HCT116 (cell line): Measurements from ENCODE around the gene KIAA1671. TPM values are rescaled to one million over a fixed set of nuclear protein-coding genes. Genes with fewer than 3 reads are reported as not detected.

Experiments
- ATAC-seq: fragments of 200-7000 bp; cut with Tn5 transposase; 2 replicates; pipeline ENCODE4 v1.9.1; 2020; ENCODE audit warnings: mild to moderate bottlenecking, moderate library complexity
- BruUV-seq: library from RNA; stranded (reverse); fragments of 400-500 nt; replicated peaks from 2 replicates; lab custom pipeline; 2021; lab: Mats Ljungman, UMichigan
- CTCF ChIA-PET: fragments of 300-600 bp; sonication (Branson Sonifier 250); formaldehyde crosslinking; loops from one replicate; lab custom pipeline; 2021; ENCODE audit warnings: antibody characterized with exemption; lab: Charles Lee
- POLR2A ChIA-PET: fragments of 300-600, 350-600 bp; sonication (Branson Sonifier 250); formaldehyde crosslinking; loops from one replicate; lab custom pipeline; 2021; ENCODE audit warnings: antibody characterized with exemption; lab: Charles Lee
- RAD21 ChIA-PET, 2 experiments: fragments of 300-600 bp; sonication (Branson Sonifier 250); formaldehyde crosslinking; loops; one replicate each; lab custom pipeline; 2023; ENCODE audit warnings: low total read pairs in 2 of 2; ENCODE audit not compliant: uncharacterized antibody in 2 of 2, unreplicated experiment in 2 of 2, low non-redundant PET in 1 of 2; lab: Charles Lee
- DNase-seq: peaks from one replicate; pipeline ENCODE4 v3.0.0-alpha.2; 2010; ENCODE audit warnings: low read depth, low spot score
- H2AFZ ChIP-seq: fragments of 200-600 bp; shearing (Covaris generic), sonication (generic); 2 replicates; pipeline ENCODE4 v1.6.1; 2017; ENCODE audit warnings: low read depth, mixed run types, mixed read lengths, antibody characterized with exemption, low read length; ENCODE audit not compliant: poor library complexity, severe bottlenecking
- H3K27ac ChIP-seq: 2 replicates; pipeline ENCODE4 v1.5.1; 2012; ENCODE audit warnings: low read depth, low read length
- H3K27me3 ChIP-seq: fragments of 200-600 bp; sonication (generic); 2 replicates; pipeline ENCODE4 v1.6.1; 2016; ENCODE audit warnings: mixed run types, low read length, mixed read lengths; ENCODE audit not compliant: insufficient read depth
- H3K36me3 ChIP-seq, 2 experiments: fragments of 200-500 bp in 1 of 2; fragments of 200-600 bp in 1 of 2; sonication (Bioruptor generic) in 1 of 2; sonication (generic) in 1 of 2; 2 replicates each; pipeline versions ENCODE4 v1.5.1 to v1.6.1; 2014 to 2016; ENCODE audit warnings: low read length in 2 of 2, inconsistent platforms in 1 of 2, mixed read lengths in 1 of 2, mixed run types in 1 of 2; ENCODE audit not compliant: insufficient read depth in 2 of 2, control insufficient read depth in 1 of 2
- H3K4me1 ChIP-seq, 2 experiments: fragments of 200-600 bp in 1 of 2; sonication (generic) in 1 of 2; 2 replicates each; pipeline versions ENCODE4 v1.5.1 to v1.6.1; 2012 to 2017; ENCODE audit warnings: low read length in 2 of 2, inconsistent platforms in 1 of 2, mild to moderate bottlenecking in 1 of 2, mixed read lengths in 1 of 2, mixed run types in 1 of 2, moderate library complexity in 1 of 2; ENCODE audit not compliant: insufficient read depth in 2 of 2, control insufficient read depth in 1 of 2
- H3K4me2 ChIP-seq: fragments of 200-600 bp; sonication (generic); 2 replicates; pipeline ENCODE4 v1.6.1; 2017; ENCODE audit warnings: mixed run types, low read length, mixed read lengths
- H3K4me3 ChIP-seq, 2 experiments: fragments of 200-600 bp in 1 of 2; sonication (generic) in 1 of 2; replicated peaks in 1 of 2; 2 replicates each; pipeline ENCODE4 v1.5.1; 2011 to 2016; ENCODE audit warnings: low read length in 2 of 2, control low read depth in 1 of 2, low read depth in 1 of 2, mild to moderate bottlenecking in 1 of 2, mixed read lengths in 1 of 2, mixed run types in 1 of 2
- H3K79me2 ChIP-seq: fragments of 200-600 bp; sonication (generic); 2 replicates; pipeline ENCODE4 v1.6.1; 2017; ENCODE audit warnings: mild to moderate bottlenecking, mixed run types, low read length, moderate library complexity, mixed read lengths; ENCODE audit not compliant: insufficient read depth
- H3K9ac ChIP-seq: fragments of 200-600 bp; sonication (generic); 2 replicates; pipeline ENCODE4 v1.6.1; 2016; ENCODE audit warnings: low read length, mixed read lengths
- H3K9me2 ChIP-seq: fragments of 200-600 bp; sonication (generic), shearing (Covaris generic); 2 replicates; pipeline ENCODE4 v1.6.1; 2017; ENCODE audit warnings: mixed run types, mild to moderate bottlenecking, moderate library complexity; ENCODE audit not compliant: insufficient read depth
- H3K9me3 ChIP-seq, 2 experiments: fragments of 200-500 bp in 1 of 2; fragments of 200-600 bp in 1 of 2; sonication (Bioruptor generic) in 1 of 2; sonication (generic) in 1 of 2; 2 replicates each; pipeline ENCODE4 v1.6.1; 2014 to 2017; ENCODE audit warnings: low read length in 2 of 2, mixed read lengths in 2 of 2, inconsistent platforms in 1 of 2, low read depth in 1 of 2, mild to moderate bottlenecking in 1 of 2, mixed run types in 1 of 2, moderate library complexity in 1 of 2; ENCODE audit not compliant: control insufficient read depth in 1 of 2, insufficient read depth in 1 of 2
- H4K20me1 ChIP-seq: fragments of 200-600 bp; sonication (generic), shearing (Covaris generic); 2 replicates; pipeline ENCODE4 v1.6.1; 2017; ENCODE audit warnings: mixed run types, mild to moderate bottlenecking, moderate library complexity; ENCODE audit not compliant: insufficient read depth
- CBX3 ChIP-seq: IDR thresholded peaks from 2 replicates; pipeline ENCODE4 v1.6.1; 2012; ENCODE audit warnings: low read depth
- CTCF ChIP-seq, 3 experiments: fragments of 200-600 bp in 1 of 3; sonication (generic) in 1 of 3; IDR thresholded peaks in 2 of 3; conservative IDR thresholded peaks in 1 of 3; 2 replicates each; pipeline ENCODE4 v1.5.1; 2012 to 2017; ENCODE audit warnings: low read depth in 2 of 3, low read length in 2 of 3, antibody characterized with exemption in 1 of 3, borderline replicate concordance in 1 of 3, control low read depth in 1 of 3, mild to moderate bottlenecking in 1 of 3, mixed read lengths in 1 of 3, mixed run types in 1 of 3, moderate library complexity in 1 of 3; ENCODE audit not compliant: insufficient read depth in 1 of 3
- EGR1 ChIP-seq: IDR thresholded peaks from 2 replicates; pipeline ENCODE4 v1.6.1; 2012; ENCODE audit warnings: low read depth
- JUND ChIP-seq: IDR thresholded peaks from 2 replicates; pipeline ENCODE4 v1.6.1; 2012
- RAD21 ChIP-seq: IDR thresholded peaks from 2 replicates; pipeline ENCODE4 v1.6.1; 2012; ENCODE audit warnings: low read depth, mild to moderate bottlenecking
- YY1 ChIP-seq: IDR thresholded peaks from 2 replicates; pipeline ENCODE4 v1.6.1; 2011; ENCODE audit warnings: low read length, low read depth, moderate library complexity, mild to moderate bottlenecking; ENCODE audit not compliant: insufficient replicate concordance; ENCODE audit errors: extremely low read depth
- ZFX ChIP-seq: fragments of 450-650 bp; IDR thresholded peaks from 2 replicates; pipeline ENCODE4 v1.6.1; 2017
- intact Hi-C: fragments of 100-400 bp; cut with micrococcal nuclease; formaldehyde crosslinking; loops from 2 replicates; pipeline ENCODE4 v1.10.0; 2022
- total RNA-seq: library from RNA; stranded (reverse); gene quantifications from one replicate; pipeline ENCODE4 v1.2.1, GENCODE V29; 2021; ENCODE audit not compliant: unreplicated experiment
- TF ChIP-seq, protein P1 (sequence below): IDR thresholded peaks from 2 replicates; pipeline ENCODE4 v1.6.1; 2012
- TF ChIP-seq, protein P2 (sequence below): IDR thresholded peaks from 2 replicates; pipeline ENCODE4 v1.6.1; 2012

KIAA1671 gene
- total RNA-seq, 1 experiment from 2014 or later, result 36.8 TPM

- peak overlapping the region; percentile 96 for H3K4me2 ChIP-seq
- H3K4me1 ChIP-seq, result peaks cover 16 to 33% of the 10 kb centered on the region in 2 experiments; a peak in 3 of 4 replicates
- ATAC-seq, result no peak; the same call in 1 of the 2 replicates
- H3K27ac ChIP-seq, result peak overlapping the region; percentile 55; the same call in 1 of the 2 replicates
- H4K20me1 ChIP-seq, result no peaks in the 10 kb centered on the region
- POLR2A ChIA-PET, result interaction anchor here (0.7 to 1.1 kb wide), 3 partner anchors 12 to 59 kb away, joined by 3 read pairs; no protein-coding TSS in a partner anchor
- peaks cover 0 to 5% of the 10 kb centered on the region in 2 experiments; a peak in 1 of 4 replicates for H3K36me3 ChIP-seq
- H3K9ac ChIP-seq, result peak overlapping the region; percentile 63
- intact Hi-C loops, result no loop called here
- no peak overlapping the region for H2AFZ ChIP-seq
- no peaks in the 10 kb centered on the region for H3K9me2 ChIP-seq
- no peaks in the 10 kb centered on the region for H3K27me3 ChIP-seq
- CTCF ChIA-PET, result interaction anchor here (0.7 to 1.4 kb wide), 6 partner anchors 9 to 260 kb away, joined by 3 to 5 read pairs (median 3); no protein-coding TSS in a partner anchor
- DNase-seq, result no peak
- TF ChIP-seq JUND, result 0 out of 2 replicates have a peak, but pooled peaks have one; percentile 21
- TF ChIP-seq, protein P1, sequence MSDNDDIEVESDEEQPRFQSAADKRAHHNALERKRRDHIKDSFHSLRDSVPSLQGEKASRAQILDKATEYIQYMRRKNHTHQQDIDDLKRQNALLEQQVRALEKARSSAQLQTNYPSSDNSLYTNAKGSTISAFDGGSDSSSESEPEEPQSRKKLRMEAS, result no peak; the same call in 1 of the 2 replicates
- no TSS peak for BruUV-seq
- no peaks in the 10 kb centered on the region; the same call in 1 of the 2 replicates for H3K79me2 ChIP-seq
- H3K9me3 ChIP-seq, result no peaks in the 10 kb centered on the region
- peak overlapping the region in 1 of 2 experiments; percentile 64; a peak in 3 of 4 replicates for H3K4me3 ChIP-seq
- RAD21 ChIA-PET, result no interaction called here
Observed at GRCh38 chr22:25110596-25110845, 158.0 kb downstream of the KIAA1671 start.

- Histone ChIP-seq H3K27ac (peak overlapping the region; percentile 55), H2AFZ (no peak overlapping the region)
- POLR2A ChIA-PET, result interaction anchor here (0.7 to 1.1 kb wide), 3 partner anchors 12 to 59 kb away, joined by 3 read pairs; no protein-coding TSS in a partner anchor
Observed at GRCh38 chr22:25110846-25111578, 158.5 kb downstream of the KIAA1671 start.

More at GRCh38 chr22:25110846-25111578, 158.5 kb downstream of the KIAA1671 start:
- Histone ChIP-seq H3K9me2 (no peaks in the 10 kb centered on the region), H3K4me3 (peak overlapping the region; percentile 45 to 64), H3K27me3 (no peaks in the 10 kb centered on the region), H3K36me3 (peaks cover 0 to 5% of the 10 kb centered on the region in 2 experiments; a peak in 1 of 4 replicates), H3K79me2 (no peaks in the 10 kb centered on the region; the same call in 1 of the 2 replicates), H3K9ac (peak overlapping the region; percentile 63), H4K20me1 (no peaks in the 10 kb centered on the region), H3K9me3 (no peaks in the 10 kb centered on the region), H3K4me1 (peaks cover 16 to 33% of the 10 kb centered on the region in 2 experiments; a peak in 3 of 4 replicates), H3K4me2 (peak overlapping the region; percentile 96)
- intact Hi-C loops, result loop anchor here (1.0 kb wide), 1 partner anchor 61 kb away; no protein-coding TSS in a partner anchor
- ChIA-PET CTCF (interaction anchor here (0.6 to 1.4 kb wide), 13 partner anchors 9 to 261 kb away, joined by 3 to 6 read pairs (median 3); no protein-coding TSS in a partner anchor), RAD21 (no interaction called here)
- BruUV-seq, result no TSS peak
- peak; percentile 72 for DNase-seq
- TF ChIP-seq RAD21, result peak; percentile 56
- TF ChIP-seq CBX3, result no peak
- TF ChIP-seq, protein P2, sequence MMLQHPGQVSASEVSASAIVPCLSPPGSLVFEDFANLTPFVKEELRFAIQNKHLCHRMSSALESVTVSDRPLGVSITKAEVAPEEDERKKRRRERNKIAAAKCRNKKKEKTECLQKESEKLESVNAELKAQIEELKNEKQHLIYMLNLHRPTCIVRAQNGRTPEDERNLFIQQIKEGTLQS, result no peak
- no peak for TF ChIP-seq ZFX
- TF ChIP-seq, protein P1, result peak; percentile 32; the same call in 1 of the 2 replicates
- no peak for TF ChIP-seq EGR1
- TF ChIP-seq CTCF (IDR thresholded peaks at IDR 0.05 in 2 of 3, conservative IDR thresholded peaks at IDR 0.05 in 1 of 3; ENCODE audit: borderline replicate concordance in 1 of 3, insufficient read depth in 1 of 3, low read depth in 2 of 3, low read length in 2 of 3), result peak; percentile 36 to 59 (median 50); a peak in 5 of 6 replicates
- TF ChIP-seq YY1, result no peak
- ATAC-seq, result peak; percentile 87
